Nephron (organoid): ENCODE data around the gene EPHB6.

Experiments used
- H3K27ac Mint-ChIP-seq, 3 experiments: 2 replicates each; pipeline ENCODE4 v1.8.0; 2020; ENCODE audit warnings: mixed read lengths in 3 of 3, mild to moderate bottlenecking in 2 of 3, moderate library complexity in 1 of 3
- H3K27me3 Mint-ChIP-seq: 2 replicates; pipeline ENCODE4 v1.8.0; 2021; ENCODE audit warnings: low read depth, mild to moderate bottlenecking, moderate library complexity, mixed read lengths
- H3K36me3 Mint-ChIP-seq: 2 replicates; pipeline ENCODE4 v1.8.0; 2020; ENCODE audit warnings: low read depth, mixed read lengths
- H3K4me1 Mint-ChIP-seq: 2 replicates; pipeline ENCODE4 v1.8.0; 2020; ENCODE audit warnings: mixed read lengths
- H3K4me3 Mint-ChIP-seq, 3 experiments: 2 replicates each; pipeline ENCODE4 v1.8.0; 2020; ENCODE audit warnings: mild to moderate bottlenecking in 3 of 3, mixed read lengths in 3 of 3, moderate library complexity in 2 of 3
- H3K9me3 Mint-ChIP-seq: 2 replicates; pipeline ENCODE4 v1.8.0; 2020; ENCODE audit warnings: mixed read lengths
- TF ChIP-seq, protein P1 (sequence below), 3 experiments: fragments of 200-600 bp; sonication (generic); IDR thresholded peaks; one replicate each; pipeline ENCODE4 v1.5.0; 2021; ENCODE audit warnings: antibody characterized with exemption in 3 of 3; ENCODE audit not compliant: unreplicated experiment in 3 of 3

EPHB6 gene

DNA sequence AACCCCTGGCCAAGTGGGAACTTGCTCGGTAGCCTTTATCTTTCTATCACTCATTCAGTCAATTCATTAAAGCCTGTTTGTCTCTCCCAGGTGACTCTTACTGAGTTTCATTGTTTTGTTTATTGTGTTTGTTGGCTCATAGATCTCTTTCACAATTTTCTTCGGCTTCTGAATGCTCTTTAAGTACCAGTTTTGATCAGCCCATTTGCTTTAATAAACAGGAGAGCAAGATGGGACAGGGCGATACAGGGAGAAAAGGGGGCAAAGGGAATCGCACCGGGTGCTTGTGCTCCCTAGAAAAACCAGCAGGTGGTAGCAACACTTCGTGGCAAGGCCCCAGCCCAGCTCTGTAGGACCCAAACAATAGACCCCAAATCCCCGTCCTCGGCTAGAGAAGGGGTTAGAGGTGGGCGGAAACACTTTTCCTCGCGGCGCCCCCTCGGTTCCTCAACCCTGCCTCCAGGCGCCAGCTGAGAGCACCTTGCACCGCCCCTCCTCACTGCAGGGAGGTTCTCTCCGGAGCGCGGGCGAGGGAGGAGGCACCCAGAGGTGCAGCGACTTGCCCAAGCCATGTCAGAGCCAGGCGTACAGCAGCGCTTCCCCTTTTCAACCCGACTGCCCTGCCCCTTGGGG, 1.0 kb upstream of the EPHB6 start:
- Mint-ChIP-seq H3K4me1 (peaks cover 9% of the 10 kb centered on the region), H3K4me3 (peak overlapping the region; percentile 94 to 97 (median 95)), H3K9me3 (no peaks in the 10 kb centered on the region), H3K27ac (peak overlapping the region; percentile 61 to 89 (median 88)), H3K27me3 (peaks cover 10% of the 10 kb centered on the region), H3K36me3 (no peaks in the 10 kb centered on the region)
- TF ChIP-seq, protein P1, sequence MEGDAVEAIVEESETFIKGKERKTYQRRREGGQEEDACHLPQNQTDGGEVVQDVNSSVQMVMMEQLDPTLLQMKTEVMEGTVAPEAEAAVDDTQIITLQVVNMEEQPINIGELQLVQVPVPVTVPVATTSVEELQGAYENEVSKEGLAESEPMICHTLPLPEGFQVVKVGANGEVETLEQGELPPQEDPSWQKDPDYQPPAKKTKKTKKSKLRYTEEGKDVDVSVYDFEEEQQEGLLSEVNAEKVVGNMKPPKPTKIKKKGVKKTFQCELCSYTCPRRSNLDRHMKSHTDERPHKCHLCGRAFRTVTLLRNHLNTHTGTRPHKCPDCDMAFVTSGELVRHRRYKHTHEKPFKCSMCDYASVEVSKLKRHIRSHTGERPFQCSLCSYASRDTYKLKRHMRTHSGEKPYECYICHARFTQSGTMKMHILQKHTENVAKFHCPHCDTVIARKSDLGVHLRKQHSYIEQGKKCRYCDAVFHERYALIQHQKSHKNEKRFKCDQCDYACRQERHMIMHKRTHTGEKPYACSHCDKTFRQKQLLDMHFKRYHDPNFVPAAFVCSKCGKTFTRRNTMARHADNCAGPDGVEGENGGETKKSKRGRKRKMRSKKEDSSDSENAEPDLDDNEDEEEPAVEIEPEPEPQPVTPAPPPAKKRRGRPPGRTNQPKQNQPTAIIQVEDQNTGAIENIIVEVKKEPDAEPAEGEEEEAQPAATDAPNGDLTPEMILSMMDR (IDR thresholded peaks at IDR 0.05; ENCODE audit: unreplicated experiment in 3 of 3): peak; percentile 85 to 87 (median 85)

DNA sequence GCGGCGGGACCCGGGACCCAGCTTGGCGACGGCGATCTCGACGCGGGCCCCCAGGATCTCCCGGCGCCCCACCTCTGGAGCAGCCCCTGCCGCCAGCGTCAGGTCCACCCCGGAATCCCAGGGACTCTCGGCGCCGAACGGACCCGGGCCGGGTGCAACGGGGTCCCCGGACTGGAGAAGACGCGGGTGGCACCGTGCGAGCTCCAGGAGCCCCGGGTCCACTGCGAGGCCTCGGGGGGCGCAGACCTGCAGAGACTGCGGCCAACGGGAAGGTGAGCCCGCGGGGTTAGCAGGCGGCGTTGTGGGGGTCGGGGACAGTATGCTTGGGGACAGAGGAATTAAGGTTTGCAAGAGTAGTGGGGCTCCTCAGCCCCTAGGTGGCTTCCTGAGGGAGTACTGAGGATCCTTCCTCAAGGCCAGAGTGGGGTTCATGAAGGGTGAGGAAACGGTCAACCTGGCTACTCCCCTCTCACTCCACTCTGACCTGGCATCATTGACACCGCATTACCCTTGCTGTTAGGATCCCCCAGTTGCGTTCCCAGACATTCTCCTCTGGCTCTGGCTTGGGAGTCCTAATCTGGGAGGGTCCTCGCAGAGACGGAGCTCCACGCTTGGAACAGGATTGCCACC, 353 bp downstream of the EPHB6 start:
- H3K27me3 Mint-ChIP-seq: peaks cover 10% of the 10 kb centered on the region
- H3K4me1 Mint-ChIP-seq: peaks cover 14% of the 10 kb centered on the region
- H3K4me3 Mint-ChIP-seq: peak overlapping the region; percentile 80 to 86 (median 83)
- no peaks in the 10 kb centered on the region for H3K9me3 Mint-ChIP-seq
- TF ChIP-seq, protein P1 (IDR thresholded peaks at IDR 0.05; ENCODE audit: unreplicated experiment in 3 of 3): peak in 2 of 3 experiments; percentile 7 to 27
- H3K36me3 Mint-ChIP-seq: no peaks in the 10 kb centered on the region
- H3K27ac Mint-ChIP-seq: peak overlapping the region in 2 of 3 experiments; percentile 40 to 62

DNA sequence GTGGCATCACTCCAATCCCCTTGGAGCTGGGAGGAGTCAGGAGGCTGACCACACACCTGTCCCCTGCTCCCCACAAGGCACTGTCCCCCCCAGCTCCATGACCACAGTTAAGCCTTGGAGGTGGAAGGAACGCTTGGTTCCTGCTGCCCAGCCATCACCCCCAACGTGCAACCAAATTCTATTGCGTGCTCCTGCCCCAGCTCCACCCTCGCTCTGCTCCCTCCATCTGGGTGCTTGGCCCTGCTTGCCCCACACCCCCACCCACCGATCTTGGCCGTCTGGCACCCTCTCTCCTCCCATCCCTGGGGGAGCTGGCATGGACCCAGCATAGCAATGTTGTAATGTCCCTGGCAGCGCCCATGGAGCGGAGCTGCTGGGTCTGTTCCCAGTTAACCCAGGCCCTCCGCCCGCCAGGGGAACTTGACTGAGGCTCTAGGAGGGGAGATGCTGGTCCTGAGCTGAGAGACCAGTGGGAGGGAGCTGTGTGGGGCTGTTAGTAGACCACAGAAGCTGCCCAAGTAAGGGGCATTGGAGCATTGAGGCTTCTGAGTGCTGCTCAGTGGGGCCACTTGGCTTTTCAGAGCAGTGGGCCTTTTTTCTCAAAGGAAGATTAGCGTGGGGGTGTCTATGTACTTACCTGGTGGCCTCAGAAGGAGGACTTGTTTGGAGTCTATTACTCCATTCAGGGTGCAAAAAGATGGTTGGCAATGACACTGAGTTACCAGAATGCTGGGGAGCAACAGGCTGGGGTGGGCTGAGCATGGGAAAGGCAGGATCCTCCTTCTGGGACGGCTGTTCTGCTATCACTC, 1.1 kb downstream of the EPHB6 start:
- peaks cover 14% of the 10 kb centered on the region for H3K4me1 Mint-ChIP-seq
- H3K4me3 Mint-ChIP-seq: peak overlapping the region; percentile 80 to 86 (median 83)
- H3K27ac Mint-ChIP-seq: peak overlapping the region; percentile 16 to 62 (median 40)
- TF ChIP-seq, protein P1 (IDR thresholded peaks at IDR 0.05; ENCODE audit: unreplicated experiment in 3 of 3): no peak
- H3K27me3 Mint-ChIP-seq: peaks cover 10% of the 10 kb centered on the region
- H3K36me3 Mint-ChIP-seq: no peaks in the 10 kb centered on the region
- H3K9me3 Mint-ChIP-seq: no peaks in the 10 kb centered on the region

DNA sequence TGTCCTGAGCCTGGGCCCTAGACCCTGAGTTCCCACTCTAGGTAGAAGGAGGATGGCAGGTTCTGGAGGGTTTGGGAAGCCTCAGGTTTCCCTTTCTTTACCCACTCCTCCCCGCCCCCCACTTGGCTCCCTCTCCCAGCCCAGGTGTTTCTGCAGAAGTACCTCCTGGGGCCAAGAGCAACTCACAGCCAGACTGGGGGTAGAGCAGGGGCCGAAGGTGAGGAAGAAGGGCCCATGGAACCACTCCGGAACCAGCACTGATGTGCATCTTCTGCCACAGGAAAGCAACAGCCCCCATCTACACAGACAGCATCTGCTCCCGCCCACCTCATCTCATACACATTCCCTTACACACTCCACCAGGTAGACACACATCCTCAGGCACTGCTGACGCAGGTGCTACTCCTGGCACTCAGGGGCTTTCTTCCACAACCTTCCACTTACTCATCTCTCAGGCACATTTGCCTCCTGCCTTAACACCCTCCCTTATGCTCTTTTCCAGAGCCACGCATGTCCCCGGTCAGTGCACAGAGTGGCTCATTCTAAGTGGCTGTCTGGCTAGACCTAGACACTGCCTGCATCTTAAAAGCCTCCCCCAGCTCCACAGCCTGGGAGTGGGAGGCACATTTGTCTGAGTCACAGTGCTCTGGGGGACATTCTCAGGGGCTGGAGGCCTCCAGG, 1.8 kb downstream of the EPHB6 start:
- Mint-ChIP-seq H3K27me3 (peaks cover 7% of the 10 kb centered on the region), H3K4me1 (peaks cover 14% of the 10 kb centered on the region), H3K9me3 (no peaks in the 10 kb centered on the region), H3K4me3 (peak overlapping the region; percentile 80 to 86 (median 85)), H3K36me3 (no peaks in the 10 kb centered on the region), H3K27ac (peak overlapping the region in 1 of 3 experiments; percentile 41)
- TF ChIP-seq, protein P1 (IDR thresholded peaks at IDR 0.05; ENCODE audit: unreplicated experiment in 3 of 3): no peak

DNA sequence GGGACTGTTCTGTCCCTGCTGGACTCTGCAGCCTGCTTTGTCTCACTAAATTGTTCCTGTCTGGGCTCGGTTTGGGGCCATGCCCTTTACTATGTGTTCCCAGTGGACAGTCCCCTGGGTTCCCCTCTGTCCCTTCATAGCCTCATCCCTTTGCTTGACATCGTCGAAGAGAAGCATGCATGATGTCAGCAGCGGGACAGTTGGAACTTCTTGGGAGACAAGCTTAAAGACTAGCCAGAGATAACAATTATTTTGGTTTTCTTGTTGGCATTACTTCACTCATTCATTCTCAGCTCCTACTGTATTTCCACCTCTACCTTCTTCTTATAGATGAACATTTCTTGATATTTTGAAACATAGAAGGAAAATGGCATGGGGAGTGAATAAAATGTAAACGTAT, 2.7 kb downstream of the EPHB6 start:
- peak overlapping the region in 2 of 3 experiments; percentile 26 to 85 for H3K4me3 Mint-ChIP-seq
- H3K4me1 Mint-ChIP-seq: peaks cover 14% of the 10 kb centered on the region
- H3K9me3 Mint-ChIP-seq: no peaks in the 10 kb centered on the region
- TF ChIP-seq, protein P1 (IDR thresholded peaks at IDR 0.05; ENCODE audit: unreplicated experiment in 3 of 3): no peak
- no peak overlapping the region for H3K27ac Mint-ChIP-seq
- peaks cover 7% of the 10 kb centered on the region for H3K27me3 Mint-ChIP-seq
- H3K36me3 Mint-ChIP-seq: peaks cover 6% of the 10 kb centered on the region
